GM23338 (cell line): Measurements from ENCODE around the gene PEPD. TPM values are rescaled to one million over a fixed set of nuclear protein-coding genes. Genes with fewer than 3 reads are reported as not detected.

Experiments used
- ATAC-seq: fragments of 200-7000 bp; cut with Tn5 transposase; 3 replicates; pipeline ENCODE4 v1.9.1; 2020
- DNase-seq: peaks from one replicate; pipeline ENCODE4 v3.0.0-alpha.2; 2015; ENCODE audit warnings: low spot score
- H2AFZ ChIP-seq: fragments of 200-600 bp; sonication (generic); 2 replicates; pipeline ENCODE4 v1.8.0; 2016; ENCODE audit warnings: antibody characterized with exemption, mild to moderate bottlenecking, moderate library complexity
- H3F3A ChIP-seq: fragments of 200-600 bp; sonication (generic); replicated peaks from 2 replicates; pipeline ENCODE4 v1.8.0; 2017; ENCODE audit warnings: antibody characterized with exemption, mixed run types, low read depth
- H3K27ac ChIP-seq: fragments of 200-600 bp; sonication (generic); 2 replicates; pipeline ENCODE4 v1.6.1; 2016; ENCODE audit warnings: low read depth
- H3K27me3 ChIP-seq: fragments of 200-600 bp; sonication (generic); 2 replicates; pipeline ENCODE4 v1.8.0; 2016; ENCODE audit warnings: mild to moderate bottlenecking, mixed run types, moderate library complexity; ENCODE audit not compliant: insufficient read depth
- H3K36me3 ChIP-seq: fragments of 200-600 bp; sonication (generic); 2 replicates; pipeline ENCODE4 v1.8.0; 2016; ENCODE audit warnings: mild to moderate bottlenecking; ENCODE audit not compliant: insufficient read depth
- H3K4me1 ChIP-seq: fragments of 200-600 bp; sonication (generic); 2 replicates; pipeline ENCODE4 v1.8.0; 2016; ENCODE audit warnings: mild to moderate bottlenecking, moderate library complexity; ENCODE audit not compliant: insufficient read depth
- H3K4me2 ChIP-seq: fragments of 200-600 bp; sonication (generic); 2 replicates; pipeline ENCODE4 v1.7.1; 2017; ENCODE audit warnings: mixed run types
- H3K4me3 ChIP-seq: fragments of 200-600 bp; sonication (generic); 2 replicates; pipeline ENCODE4 v1.6.1; 2016; ENCODE audit warnings: mixed run types
- H3K79me2 ChIP-seq: fragments of 200-600 bp; sonication (generic); replicated peaks from 2 replicates; pipeline ENCODE4 v1.8.0; 2017; ENCODE audit warnings: mild to moderate bottlenecking; ENCODE audit not compliant: insufficient read depth
- H3K9me2 ChIP-seq: fragments of 200-600 bp; sonication (generic); 2 replicates; pipeline ENCODE4 v1.8.0; 2017; ENCODE audit not compliant: insufficient read depth
- H4K20me1 ChIP-seq: fragments of 200-600 bp; sonication (generic); replicated peaks from 2 replicates; pipeline ENCODE4 v1.8.0; 2017; ENCODE audit warnings: mild to moderate bottlenecking; ENCODE audit not compliant: insufficient read depth
- H3K27ac Mint-ChIP-seq: 2 replicates; pipeline ENCODE4 v1.8.0; 2020; ENCODE audit warnings: inconsistent platforms, mild to moderate bottlenecking, moderate library complexity, mixed read lengths
- H3K27me3 Mint-ChIP-seq: 3 replicates; pipeline ENCODE4 v1.8.0; 2022; ENCODE audit warnings: low read depth, mild to moderate bottlenecking, moderate library complexity, mixed read lengths, inconsistent platforms; ENCODE audit not compliant: insufficient read depth, poor library complexity
- H3K36me3 Mint-ChIP-seq: 3 replicates; pipeline ENCODE4 v1.8.0; 2021; ENCODE audit warnings: low read depth, mild to moderate bottlenecking, inconsistent platforms, moderate library complexity, mixed read lengths
- H3K4me1 Mint-ChIP-seq: 3 replicates; pipeline ENCODE4 v1.8.0; 2020; ENCODE audit warnings: mild to moderate bottlenecking, inconsistent platforms, mixed read lengths
- H3K4me3 Mint-ChIP-seq: 3 replicates; pipeline ENCODE4 v1.8.0; 2021; ENCODE audit warnings: moderate library complexity, mild to moderate bottlenecking, inconsistent platforms, mixed read lengths
- H3K9me3 Mint-ChIP-seq: 3 replicates; pipeline ENCODE4 v1.8.0; 2020; ENCODE audit warnings: moderate library complexity, mild to moderate bottlenecking, inconsistent platforms, mixed read lengths
- ETS1 ChIP-seq: IDR thresholded peaks from 2 replicates; pipeline ENCODE4 v1.6.1; 2016; ENCODE audit warnings: antibody characterized with exemption
- EZH2 ChIP-seq: fragments of 200-600 bp; sonication (generic); IDR thresholded peaks from one replicate; pipeline ENCODE4 v1.8.0; 2017; ENCODE audit warnings: antibody characterized with exemption, mild to moderate bottlenecking, low read depth; ENCODE audit not compliant: unreplicated experiment
- EZH2phosphoT487 ChIP-seq: fragments of 200-600 bp; sonication (generic); IDR thresholded peaks from one replicate; pipeline ENCODE4 v1.8.1; 2018; ENCODE audit warnings: antibody characterized with exemption; ENCODE audit not compliant: unreplicated experiment
- POLR2AphosphoS5 ChIP-seq: IDR thresholded peaks from 2 replicates; pipeline ENCODE4 v1.6.1; 2016; ENCODE audit warnings: antibody characterized with exemption, low read depth
- REST ChIP-seq: IDR thresholded peaks from one replicate; pipeline ENCODE4 v1.6.1; 2018; ENCODE audit warnings: antibody characterized with exemption; ENCODE audit not compliant: unreplicated experiment
- STAT1 ChIP-seq: IDR thresholded peaks from one replicate; pipeline ENCODE4 v1.6.1; 2016; ENCODE audit warnings: antibody characterized with exemption; ENCODE audit not compliant: unreplicated experiment
- ZNF114 ChIP-seq: fragments of 250-450 bp; sonication (Bioruptor Pico); IDR thresholded peaks from 2 replicates; pipeline ENCODE4 v1.5.0; 2020; ENCODE audit warnings: mild to moderate bottlenecking, moderate library complexity
- ZNF331 ChIP-seq: fragments of 250-450 bp; sonication (Bioruptor Pico); IDR thresholded peaks from 2 replicates; pipeline ENCODE4 v1.5.0; 2020; ENCODE audit warnings: low read depth, mild to moderate bottlenecking, moderate library complexity
- ZNF462 ChIP-seq: fragments of 250-450 bp; sonication (Bioruptor Pico); IDR thresholded peaks from 2 replicates; pipeline ENCODE4 v1.5.0; 2020; ENCODE audit warnings: mild to moderate bottlenecking, moderate library complexity
- polyA plus RNA-seq: library from polyadenylated mRNA; unstranded; fragments of >200 nt; fragmentation: Nextera tagmentation; extraction: Ambion mirVana; gene quantifications from 2 replicates; pipeline ENCODE4 v1.2.1, GENCODE V29; 2016
- total RNA-seq: library from RNA; depleted of rRNA; stranded (reverse); fragments of >200 nt; shearing (Covaris generic); gene quantifications from 2 replicates; pipeline ENCODE4 v1.2.3, GENCODE V29; 2014

Gene PEPD
- total and polyA plus RNA-seq, 2 experiments from 2014 or later = 81.7 to 89.2 TPM

GRCh38 chr19:33472691-33473652 is 48.6 kb downstream of the PEPD start:
- peaks cover under 1% of the 10 kb centered on the region for H4K20me1 ChIP-seq
- H3K27ac ChIP-seq = no peak overlapping the region
- no peaks in the 10 kb centered on the region for H3F3A ChIP-seq
- H3K36me3 ChIP-seq = no peaks in the 10 kb centered on the region; the same call in 1 of the 2 replicates
- no peak overlapping the region for H2AFZ ChIP-seq
- no peak for ATAC-seq
- Mint-ChIP-seq H3K4me3 (no peak overlapping the region), H3K4me1 (peaks cover 6% of the 10 kb centered on the region; the same call in 1 of the 3 replicates), H3K36me3 (peaks cover 10% of the 10 kb centered on the region), H3K9me3 (no peaks in the 10 kb centered on the region), H3K27me3 (no peaks in the 10 kb centered on the region), H3K27ac (no peak overlapping the region)
- H3K4me1 ChIP-seq = no peaks in the 10 kb centered on the region
- no peak for TF ChIP-seq STAT1
- no peak for TF ChIP-seq ZNF114
- no peak for TF ChIP-seq EZH2phosphoT487
- TF ChIP-seq ZNF331 (CRISPR knock-in tag) = no peak
- no peak for TF ChIP-seq REST
- no peak for TF ChIP-seq ETS1
- no peak for TF ChIP-seq EZH2
- H3K9me2 ChIP-seq = no peaks in the 10 kb centered on the region
- H3K27me3 ChIP-seq = no peaks in the 10 kb centered on the region
- H3K4me3 ChIP-seq = no peak overlapping the region
- DNase-seq = no peak
- H3K4me2 ChIP-seq = no peak overlapping the region
- H3K79me2 ChIP-seq = no peaks in the 10 kb centered on the region

GRCh38 chr19:33472226-33472625 is 49.4 kb downstream of the PEPD start:
- no peak overlapping the region for H3K4me2 ChIP-seq
- Mint-ChIP-seq H3K9me3 (no peaks in the 10 kb centered on the region), H3K27me3 (peaks cover 1% of the 10 kb centered on the region), H3K4me1 (peaks cover 6% of the 10 kb centered on the region; the same call in 1 of the 3 replicates), H3K36me3 (peaks cover 7% of the 10 kb centered on the region), H3K4me3 (no peak overlapping the region), H3K27ac (no peak overlapping the region)
- no peak overlapping the region for H3K27ac ChIP-seq
- no peak for ATAC-seq
- H3K36me3 ChIP-seq = no peaks in the 10 kb centered on the region
- H3K9me2 ChIP-seq = no peaks in the 10 kb centered on the region
- H3K27me3 ChIP-seq = no peaks in the 10 kb centered on the region
- H2AFZ ChIP-seq = no peak overlapping the region
- no peak for DNase-seq
- no peak overlapping the region for H3K4me3 ChIP-seq
- H4K20me1 ChIP-seq = no peaks in the 10 kb centered on the region; the same call in 1 of the 2 replicates
- H3F3A ChIP-seq = no peaks in the 10 kb centered on the region
- H3K79me2 ChIP-seq = no peaks in the 10 kb centered on the region
- no peaks in the 10 kb centered on the region for H3K4me1 ChIP-seq
- TF ChIP-seq POLR2AphosphoS5 (no peak), ZNF462 (CRISPR knock-in tag) (no peak)
